PC-9 (cell line): ENCODE measurements around the gene ATP8B1. TPM values are rescaled to one million over a fixed set of nuclear protein-coding genes. Genes with fewer than 3 reads are reported as not detected.

Experiments
- BruUV-seq: library from RNA; stranded (reverse); fragments of 400-500 nt; replicated peaks from 2 replicates; lab custom pipeline; 2021; lab: Mats Ljungman, UMichigan
- CTCF ChIA-PET: fragments of 300-600 bp; sonication (Branson Sonifier 250); formaldehyde crosslinking; loops from one replicate; lab custom pipeline; 2022; ENCODE audit warnings: antibody characterized with exemption; lab: Charles Lee
- POLR2A ChIA-PET: fragments of 300-600 bp; sonication (Branson Sonifier 250); formaldehyde crosslinking; loops from one replicate; lab custom pipeline; 2022; ENCODE audit warnings: antibody characterized with exemption; ENCODE audit not compliant: unreplicated experiment; lab: Charles Lee
- DNase-seq, 2 experiments: peaks; one replicate each; pipeline versions ENCODE4 v3.0.0 to v3.0.0-alpha.2; 2015 to 2022; ENCODE audit warnings: mixed read lengths in 1 of 2
- H2AFZ ChIP-seq: fragments of 200-600 bp; sonication (generic); 2 replicates; pipeline ENCODE4 v1.8.1; 2017; ENCODE audit warnings: antibody characterized with exemption
- H3F3A ChIP-seq: fragments of 200-600 bp; sonication (generic); 2 replicates; pipeline ENCODE4 v1.8.1; 2017; ENCODE audit warnings: antibody characterized with exemption, mild to moderate bottlenecking, low read depth; ENCODE audit not compliant: insufficient read depth
- H3K27ac ChIP-seq: fragments of 200-600 bp; sonication (generic); 2 replicates; pipeline ENCODE4 v1.6.1; 2016; ENCODE audit warnings: mixed run types
- H3K27me3 ChIP-seq: fragments of 200-600 bp; sonication (generic); 2 replicates; pipeline ENCODE4 v1.6.1; 2016; ENCODE audit warnings: low read depth, mixed run types; ENCODE audit not compliant: insufficient read depth
- H3K36me3 ChIP-seq: fragments of 200-600 bp; sonication (generic); 2 replicates; pipeline ENCODE4 v1.6.1; 2016; ENCODE audit warnings: low read depth, mixed run types
- H3K4me1 ChIP-seq: fragments of 200-600 bp; sonication (generic); replicated peaks from 2 replicates; pipeline ENCODE4 v1.6.1; 2016; ENCODE audit warnings: mixed run types; ENCODE audit not compliant: insufficient read depth
- H3K4me2 ChIP-seq: fragments of 200-600 bp; sonication (generic); 2 replicates; pipeline ENCODE4 v1.6.1; 2017; ENCODE audit warnings: mixed run types
- H3K4me3 ChIP-seq: fragments of 200-600 bp; sonication (generic); 2 replicates; pipeline ENCODE4 v1.6.1; 2016; ENCODE audit warnings: mixed run types
- H3K79me2 ChIP-seq: fragments of 200-600 bp; sonication (generic); 2 replicates; pipeline ENCODE4 v1.6.1; 2017; ENCODE audit warnings: low read depth, mixed run types
- H3K9me2 ChIP-seq: fragments of 200-600 bp; sonication (generic); 2 replicates; pipeline ENCODE4 v1.8.1; 2017; ENCODE audit warnings: mild to moderate bottlenecking; ENCODE audit not compliant: insufficient read depth
- H3K9me3 ChIP-seq: fragments of 200-600 bp; sonication (generic); 2 replicates; pipeline ENCODE4 v1.8.1; 2016; ENCODE audit warnings: low read depth; ENCODE audit not compliant: insufficient read depth
- H4K20me1 ChIP-seq: fragments of 200-600 bp; sonication (generic); 2 replicates; pipeline ENCODE4 v1.8.1; 2017; ENCODE audit not compliant: insufficient read depth
- CTCF ChIP-seq: fragments of 200-600 bp; sonication (generic); conservative IDR thresholded peaks from 2 replicates; pipeline ENCODE4 v1.6.1; 2017; ENCODE audit warnings: mixed run types, antibody characterized with exemption, mild to moderate bottlenecking, moderate library complexity
- EZH2 ChIP-seq: fragments of 200-600 bp; sonication (generic); IDR thresholded peaks from 2 replicates; pipeline ENCODE4 v1.8.0; 2017; ENCODE audit warnings: antibody characterized with exemption, low read depth
- intact Hi-C: fragments of 100-400 bp; cut with micrococcal nuclease; formaldehyde crosslinking; loops from one replicate; pipeline ENCODE4 v1.10.0; 2022; ENCODE audit not compliant: unreplicated experiment
- total RNA-seq: library from RNA; stranded (reverse); gene quantifications from 2 replicates; pipeline ENCODE4 v1.2.3, GENCODE V29; 2021

The ATP8B1 gene
- total RNA-seq, 1 experiment from 2014 or later, result 23.4 TPM

- Histone ChIP-seq H3K36me3 (0 out of 2 replicates have a peak, but pooled peaks cover 6% of the 10 kb centered on the region), H3K27ac (0 out of 2 replicates have a peak overlapping the region, but pooled peaks have one; percentile 17), H3K27me3 (no peaks in the 10 kb centered on the region), H3K4me2 (no peak overlapping the region), H3K79me2 (peaks cover 79% of the 10 kb centered on the region), H3K4me1 (peaks cover 54% of the 10 kb centered on the region), H2AFZ (no peak overlapping the region), H3K9me2 (no peaks in the 10 kb centered on the region), H4K20me1 (no peaks in the 10 kb centered on the region), H3K9me3 (no peaks in the 10 kb centered on the region), H3K4me3 (no peak overlapping the region), H3F3A (peaks cover 26% of the 10 kb centered on the region)
- no peak for DNase-seq
- BruUV-seq, result no TSS peak
- ChIA-PET CTCF (interaction anchor here (0.7 kb wide), 1 partner anchor 353 kb away, joined by 11 read pairs; no protein-coding TSS in a partner anchor), POLR2A (interaction anchor here (0.7 kb wide), 1 partner anchor 277 kb away, joined by 30 read pairs; no protein-coding TSS in a partner anchor)
- intact Hi-C loops, result no loop called here
- TF ChIP-seq CTCF (no peak), EZH2 (no peak)
Observed at GRCh38 chr18:57768537-57769326, 34.4 kb downstream of the ATP8B1 start.

GRCh38 chr18:57767259-57768050 lies 35.7 kb downstream of the ATP8B1 start:
- Histone ChIP-seq H3K4me2 (no peak overlapping the region), H3K9me2 (no peaks in the 10 kb centered on the region), H3K9me3 (no peaks in the 10 kb centered on the region), H3K36me3 (0 out of 2 replicates have a peak, but pooled peaks cover 6% of the 10 kb centered on the region), H3K4me3 (no peak overlapping the region), H3K27me3 (no peaks in the 10 kb centered on the region), H3K27ac (no peak overlapping the region), H3F3A (peaks cover 23% of the 10 kb centered on the region), H2AFZ (no peak overlapping the region), H3K4me1 (peaks cover 41% of the 10 kb centered on the region), H3K79me2 (peaks cover 73% of the 10 kb centered on the region), H4K20me1 (no peaks in the 10 kb centered on the region)
- no peak for DNase-seq
- TF ChIP-seq EZH2 (no peak), CTCF (no peak)
- intact Hi-C loops, result no loop called here
- no TSS peak for BruUV-seq
- POLR2A ChIA-PET, result no interaction called here
- CTCF ChIA-PET, result no interaction called here

GRCh38 chr18:57764995-57765394 lies 38.1 kb downstream of the ATP8B1 start:
- H4K20me1 ChIP-seq, result no peaks in the 10 kb centered on the region
- no TSS peak for BruUV-seq
- H2AFZ ChIP-seq, result no peak overlapping the region
- POLR2A ChIA-PET, result no interaction called here
- no peaks in the 10 kb centered on the region for H3K27me3 ChIP-seq
- H3K79me2 ChIP-seq, result peaks cover 72% of the 10 kb centered on the region
- H3F3A ChIP-seq, result peaks cover 8% of the 10 kb centered on the region
- intact Hi-C loops, result no loop called here
- no peaks in the 10 kb centered on the region for H3K9me3 ChIP-seq
- H3K4me1 ChIP-seq, result peaks cover 24% of the 10 kb centered on the region
- DNase-seq, result no peak
- H3K9me2 ChIP-seq, result no peaks in the 10 kb centered on the region
- H3K36me3 ChIP-seq, result peaks cover 6% of the 10 kb centered on the region; the same call in 1 of the 2 replicates
- H3K27ac ChIP-seq, result no peak overlapping the region
- TF ChIP-seq EZH2 (no peak), CTCF (no peak)
- CTCF ChIA-PET, result no interaction called here
- no peak overlapping the region for H3K4me3 ChIP-seq
- no peak overlapping the region for H3K4me2 ChIP-seq
